Measurements from ENCODE around the gene RPS6KA1.
"Not testable (repeated sequence)": the region's sequence is repeated elsewhere in the genome, so short reads cannot be mapped to it uniquely, and the experiment has no call there.

The RPS6KA1 gene

DNA sequence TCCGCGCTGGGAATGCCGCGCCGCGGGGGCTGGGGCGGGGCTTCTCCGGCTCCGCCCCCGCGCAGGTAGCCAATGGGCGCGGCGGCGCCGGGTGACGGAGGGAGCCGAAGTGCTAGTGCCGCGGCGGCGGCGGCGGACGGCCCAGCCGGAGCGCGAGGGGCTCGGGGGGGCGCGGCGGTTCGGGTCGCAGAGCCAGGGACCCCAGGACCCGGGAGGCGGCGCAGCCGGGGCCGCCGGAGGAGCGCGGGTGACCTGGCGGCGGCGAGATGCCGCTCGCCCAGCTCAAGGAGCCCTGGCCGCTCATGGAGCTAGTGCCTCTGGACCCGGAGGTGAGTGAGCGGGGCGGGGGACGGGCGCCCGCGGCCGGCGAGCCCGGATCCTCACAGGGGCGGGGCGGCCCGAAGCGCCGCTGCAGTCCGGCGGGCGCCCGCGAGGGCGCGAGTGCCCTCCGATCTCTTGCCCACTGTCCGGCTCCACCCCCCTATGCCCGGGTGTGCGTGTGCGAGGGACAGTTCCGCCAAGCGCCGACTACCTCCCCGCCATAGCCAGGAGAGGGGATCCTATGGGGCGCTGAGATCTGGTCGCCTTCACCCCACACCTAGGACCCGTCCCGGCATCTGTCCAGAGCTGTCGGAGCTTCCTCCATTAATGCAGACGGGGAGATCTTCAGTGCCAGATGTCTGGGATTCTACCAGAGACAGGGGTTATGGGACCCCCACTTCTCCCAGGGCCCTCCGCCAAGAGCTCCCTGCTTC, at the start of gene RPS6KA1:
Gene RPS6KA1 (plus strand): TSS at position 107 of the 755 bp plus-strand sequence. CDS start 160 bp downstream, at position 267.
- peak; percentile 75 for DNase-seq

DNA sequence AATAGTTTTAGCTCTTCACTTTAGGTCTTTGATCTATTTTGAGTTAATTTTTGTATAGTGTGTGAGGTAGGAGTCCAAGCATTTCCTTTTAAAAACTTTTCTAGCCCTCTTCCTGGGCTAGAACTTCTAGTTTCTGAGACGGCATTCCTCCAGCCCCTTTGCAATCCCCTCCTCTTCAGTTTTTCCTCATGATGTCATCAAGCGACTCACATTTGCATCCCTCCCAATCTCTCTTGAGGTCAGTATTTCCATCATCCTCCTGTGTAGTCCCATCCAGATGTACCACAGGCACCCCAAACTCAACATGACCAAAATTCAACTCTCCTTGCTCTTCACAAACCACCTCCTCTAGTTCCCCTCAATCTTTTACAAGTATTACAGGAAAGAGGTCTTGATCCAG, 46.6 kb upstream of the RPS6KA1 start:
- DNase-seq, result no peak

GRCh38 chr1:26483980-26484379, 45.6 kb upstream of the RPS6KA1 start:
- DNase-seq, result no peak

- no peak for DNase-seq
These were observed 39.4 kb upstream of the RPS6KA1 start for GRCh38 chr1:26490155-26490554.

DNA sequence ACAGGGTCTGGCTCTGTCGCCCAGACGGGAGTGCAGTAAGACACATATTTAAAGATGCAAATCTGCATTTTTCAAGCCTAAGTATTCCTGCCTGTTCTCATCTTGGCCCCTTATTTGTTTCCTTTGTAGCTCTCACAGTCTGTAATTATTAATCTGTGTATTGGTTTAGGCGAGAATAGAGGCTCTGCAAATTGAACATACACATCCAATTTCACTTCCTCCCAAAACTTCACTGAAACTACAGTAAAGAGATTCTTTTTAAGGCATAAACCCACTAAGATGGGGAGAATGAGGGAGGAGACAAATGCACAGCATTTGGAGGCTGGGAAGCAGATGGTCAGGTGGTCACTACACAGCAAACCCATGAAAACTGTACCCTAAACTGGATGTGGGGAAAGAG, 36.3 kb upstream of the RPS6KA1 start:
- DNase-seq, result no peak

- DNase-seq, result no peak
These were observed 35.6 kb upstream of the RPS6KA1 start for GRCh38 chr1:26493938-26494337.

GRCh38 chr1:26496861-26497260, 32.7 kb upstream of the RPS6KA1 start:
- DNase-seq, result no peak

- no peak for DNase-seq
These were observed 30.7 kb upstream of the RPS6KA1 start for GRCh38 chr1:26498894-26499293.

DNA sequence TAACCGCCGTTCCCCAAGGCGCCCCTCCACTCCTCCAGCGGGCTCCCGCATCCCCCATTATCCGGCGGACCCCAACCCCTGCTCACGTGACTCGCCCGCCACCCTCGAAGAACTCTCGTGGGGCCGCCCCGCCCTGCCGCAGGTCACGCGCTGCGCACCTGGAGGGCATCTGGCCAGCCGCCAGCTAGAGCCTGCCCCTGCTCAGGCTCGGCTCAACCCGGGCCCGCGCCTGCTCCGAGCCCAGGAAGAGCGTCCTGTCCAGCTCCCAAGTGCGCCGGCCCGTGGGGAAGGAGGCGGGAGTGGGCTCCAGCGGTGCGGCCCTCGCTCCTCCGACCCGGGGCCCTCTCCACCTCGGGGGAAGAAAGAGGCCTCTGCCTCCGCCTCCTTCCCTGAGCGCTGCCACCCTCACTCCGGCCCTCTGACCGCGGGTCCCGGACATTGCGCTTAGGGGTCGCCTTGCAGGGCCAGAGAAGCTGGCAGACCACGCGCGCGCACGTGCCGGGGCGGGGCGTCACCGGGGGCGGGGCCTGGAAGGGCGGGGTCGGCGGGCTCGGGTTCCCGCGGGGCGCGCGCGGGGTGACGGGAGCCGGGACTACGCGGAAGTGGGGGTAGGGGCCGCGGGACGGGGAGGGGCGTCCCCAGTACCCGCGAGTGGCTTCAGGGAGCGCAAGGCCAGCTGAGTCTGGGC, 28.9 kb upstream of the RPS6KA1 start:
- DNase-seq, result peak; percentile 94

DNA sequence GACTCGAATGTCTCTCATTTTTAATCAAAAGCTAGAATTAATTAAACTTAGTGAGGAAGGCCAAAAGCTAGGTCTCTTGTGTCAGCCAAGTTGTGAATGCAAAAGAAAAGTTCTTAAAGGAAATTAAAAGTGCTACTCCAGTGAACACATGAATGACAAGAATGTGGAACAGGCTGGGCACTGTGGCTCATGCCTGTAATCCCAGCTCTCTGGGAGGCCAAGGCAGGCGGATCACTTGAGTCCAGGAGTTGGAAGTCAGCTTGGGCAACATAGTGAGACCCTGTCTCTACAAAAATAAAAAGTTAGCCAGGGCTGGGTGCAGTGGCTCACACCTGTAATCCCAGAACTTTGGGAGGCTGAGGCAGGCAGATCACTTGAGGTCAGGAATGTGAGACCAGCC, 18.9 kb upstream of the RPS6KA1 start:
- not testable (repeated sequence) for DNase-seq

DNA sequence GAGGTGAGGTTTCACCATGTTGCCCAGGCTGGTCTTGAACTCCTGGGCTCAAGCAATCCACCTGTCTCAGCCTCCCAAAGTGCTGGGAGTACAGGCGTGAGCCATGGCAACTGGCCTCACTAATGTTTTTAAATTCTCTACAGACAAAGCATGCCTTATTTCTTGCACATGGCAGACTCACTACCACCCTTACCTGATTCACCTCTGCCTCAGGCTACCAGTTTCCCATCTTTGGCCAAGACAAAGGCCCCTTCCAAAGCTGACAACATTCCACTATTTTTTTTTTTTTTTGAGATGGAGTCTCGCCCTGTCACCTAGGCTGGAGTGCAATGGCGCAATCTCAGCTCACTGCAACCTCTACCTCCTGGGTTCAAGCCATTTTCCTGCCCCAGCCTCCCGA, 13.7 kb upstream of the RPS6KA1 start:
- DNase-seq, result not testable (repeated sequence)

DNA sequence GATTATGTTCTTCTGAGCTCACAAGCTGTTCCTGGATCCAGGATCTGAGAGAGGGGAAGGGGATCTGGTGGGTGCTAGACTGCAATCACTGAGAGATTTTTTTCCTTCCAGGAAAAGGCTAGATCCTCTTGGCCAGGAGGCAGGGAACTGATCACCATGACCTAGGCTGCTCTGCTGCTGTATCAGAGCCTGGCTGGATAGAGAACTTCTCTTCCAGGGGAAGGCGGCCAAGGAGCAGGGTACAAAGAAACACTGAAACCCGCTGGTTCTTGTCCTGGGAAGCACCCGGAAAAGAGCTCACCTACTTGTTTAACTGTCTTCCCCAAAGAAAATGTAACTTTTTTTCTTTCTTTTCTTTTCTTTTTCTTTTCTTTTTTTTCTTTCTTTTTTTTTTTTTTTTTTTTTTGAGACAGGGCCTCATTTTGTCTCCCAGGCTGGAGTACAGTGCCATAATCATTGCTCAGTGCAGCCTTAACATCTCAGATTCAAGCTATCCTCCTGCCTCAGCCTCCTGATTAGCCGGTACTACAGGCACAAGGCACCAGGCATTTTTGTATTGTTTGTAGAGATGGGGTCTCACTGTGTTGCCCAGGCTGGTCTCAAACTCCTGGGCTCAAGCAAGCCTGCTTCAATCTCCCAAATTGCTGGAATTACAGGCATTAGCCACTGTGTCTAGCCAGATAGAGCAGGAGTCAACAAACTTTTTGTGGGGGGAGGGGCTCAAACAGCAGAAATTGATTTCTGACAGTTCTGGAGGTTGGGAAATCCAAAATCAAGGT, 12.4 kb upstream of the RPS6KA1 start:
- no peak for DNase-seq

DNA sequence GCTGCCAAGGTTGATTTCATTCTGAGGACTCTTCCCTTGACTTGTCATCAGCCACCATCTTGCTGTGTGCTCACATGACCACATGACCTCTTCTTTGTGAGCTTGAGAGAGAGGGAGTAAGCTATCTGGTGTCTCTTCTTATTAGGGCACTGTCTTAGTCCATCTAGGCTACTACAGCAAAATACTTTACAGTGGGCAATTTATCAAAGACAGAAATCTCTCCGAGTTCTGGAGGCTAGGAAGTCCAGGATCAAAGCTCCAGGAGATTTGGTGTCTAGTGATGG, 11.9 kb upstream of the RPS6KA1 start:
- DNase-seq, result no peak

DNA sequence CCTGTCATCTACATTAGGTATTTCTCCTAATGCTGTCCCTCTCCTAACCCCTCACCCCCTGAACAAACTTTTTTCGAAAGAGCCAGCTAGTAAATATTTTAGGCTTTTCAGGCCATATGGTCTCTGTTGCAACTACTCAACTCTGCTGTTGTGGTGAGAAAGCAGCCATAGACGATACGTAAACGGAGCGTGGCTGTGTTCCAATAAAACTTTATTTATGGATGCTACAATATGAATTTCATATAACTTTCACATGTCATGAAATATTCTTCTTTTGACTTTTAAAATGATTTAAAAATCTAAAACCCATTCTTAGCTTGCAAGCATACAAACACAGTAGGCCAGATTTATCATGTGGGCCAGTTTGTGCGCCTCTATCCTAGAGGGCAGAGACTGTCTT, 11.2 kb upstream of the RPS6KA1 start:
- DNase-seq, result no peak

GRCh38 chr1:26520339-26520738, 9.2 kb upstream of the RPS6KA1 start:
- no peak for DNase-seq

GRCh38 chr1:26521669-26522030, 7.9 kb upstream of the RPS6KA1 start:
- no peak for DNase-seq

- DNase-seq, result no peak
These were observed 7.5 kb upstream of the RPS6KA1 start for GRCh38 chr1:26522073-26522472.

DNA sequence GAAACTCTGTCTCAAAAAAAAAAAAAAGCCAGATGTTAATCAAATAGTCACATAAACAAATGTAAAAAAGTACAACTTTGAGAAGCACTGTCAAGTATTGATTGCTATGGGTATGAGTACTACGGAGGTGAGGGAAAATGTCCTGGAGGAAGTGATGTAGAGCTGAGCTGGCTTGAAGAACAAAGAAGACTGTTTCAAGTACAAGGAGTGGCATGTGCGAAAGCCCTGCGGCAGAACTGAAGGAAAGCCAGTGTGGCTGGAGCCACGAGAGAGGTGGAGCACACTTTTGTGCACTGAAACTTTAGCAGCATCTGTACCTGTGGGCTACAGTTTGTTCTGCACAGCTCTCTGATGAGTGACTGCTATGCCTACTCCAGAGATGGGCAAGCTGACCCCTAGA, 5.4 kb upstream of the RPS6KA1 start:
- no peak for DNase-seq

DNA sequence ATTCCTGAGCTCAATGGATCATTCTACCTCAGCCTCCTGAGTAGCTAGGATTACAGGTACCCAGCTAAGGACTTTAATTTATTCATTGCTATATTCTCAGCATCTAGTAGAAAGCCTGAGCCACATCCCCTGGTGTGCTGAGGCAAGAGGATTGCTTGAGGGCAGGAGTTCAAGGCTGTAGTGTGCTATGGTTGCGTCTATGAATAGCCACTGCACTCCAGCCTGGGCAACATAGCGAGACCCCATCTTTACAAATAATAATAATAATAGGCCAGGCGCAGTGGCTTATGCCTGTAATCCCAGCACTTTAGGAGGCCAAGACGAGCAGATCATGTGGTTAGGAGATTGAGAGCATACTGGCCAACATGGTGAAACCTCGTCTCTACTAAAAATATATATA, 3.3 kb upstream of the RPS6KA1 start:
- DNase-seq, result no peak

- no peak for DNase-seq
These were observed 231 bp upstream of the RPS6KA1 start for GRCh38 chr1:26529405-26529654.

- DNase-seq, result no peak
These were observed 891 bp downstream of the RPS6KA1 start for GRCh38 chr1:26530410-26530894.

DNA sequence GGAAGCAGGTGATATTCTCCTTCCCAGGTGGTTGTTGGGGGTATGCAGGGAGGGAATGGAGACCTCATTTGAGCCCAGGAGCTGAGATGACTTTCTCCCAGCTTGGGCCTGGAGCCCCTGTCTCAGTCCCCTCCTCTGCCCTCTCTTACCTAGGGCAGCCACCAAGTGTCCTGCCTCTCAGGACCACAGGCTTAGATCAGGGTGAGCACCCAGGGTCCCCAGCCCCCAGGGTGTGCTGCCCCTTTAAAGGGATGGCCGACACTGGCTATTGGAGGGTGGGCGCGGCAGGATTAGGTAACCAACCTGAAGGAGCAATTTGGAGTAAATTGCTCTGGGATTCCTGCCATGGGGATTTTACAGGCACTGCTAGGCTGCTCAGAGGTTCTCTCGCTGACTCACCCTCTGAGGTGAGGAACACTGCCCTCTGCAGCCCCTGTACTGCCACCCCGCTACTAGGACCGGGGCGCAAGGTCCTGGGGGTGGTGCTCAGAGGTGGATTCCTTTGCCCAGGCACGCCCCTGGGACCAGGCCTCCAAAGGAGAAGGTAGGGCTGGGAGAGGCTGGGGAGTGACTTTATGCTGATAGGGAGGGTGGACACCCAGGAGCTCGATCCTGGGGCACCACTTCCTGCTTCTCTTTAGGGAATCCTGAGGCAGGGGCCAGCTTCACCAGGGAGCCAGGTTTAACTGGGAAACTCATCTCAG, 1.5 kb downstream of the RPS6KA1 start:
- no peak for DNase-seq

- no peak for DNase-seq
These were observed 2.1 kb downstream of the RPS6KA1 start for GRCh38 chr1:26531651-26532131.
